ENCODE measurements around the gene LTBP1.

LTBP1 gene

GRCh38 chr2:32931519-32931918, 15.2 kb upstream of the LTBP1 start:
- Histone ChIP-seq H3K36me3 (ENCODE audit: control insufficient read depth, low read length) (no peaks in the 10 kb centered on the region), H3K4me1 (ENCODE audit: control insufficient read depth, low read length) (peaks cover 49% of the 10 kb centered on the region), H3K79me2 (ENCODE audit: control insufficient read depth, low read length) (no peaks in the 10 kb centered on the region), H3K9me2 (replicated peaks; ENCODE audit: control insufficient read depth, low read length) (no peaks in the 10 kb centered on the region), H4K20me1 (ENCODE audit: control insufficient read depth, insufficient read depth, low read depth, low read length) (no peaks in the 10 kb centered on the region), H3K9me3 (ENCODE audit: control insufficient read depth, insufficient read depth, low read length) (no peaks in the 10 kb centered on the region), H3K27ac (ENCODE audit: low read depth, low read length) (no peak overlapping the region), H3K4me2 (ENCODE audit: low read length) (no peak overlapping the region), H3K4me3 (ENCODE audit: low read length) (no peak overlapping the region), H3K27me3 (ENCODE audit: control insufficient read depth, low read length) (no peaks in the 10 kb centered on the region), H3F3A (ENCODE audit: control insufficient read depth, insufficient read depth) (no peaks in the 10 kb centered on the region)
- no peak for TF ChIP-seq EZH2phosphoT487 (IDR thresholded peaks at IDR 0.05; ENCODE audit: borderline replicate concordance, low read length)
- TF ChIP-seq, protein P1, sequence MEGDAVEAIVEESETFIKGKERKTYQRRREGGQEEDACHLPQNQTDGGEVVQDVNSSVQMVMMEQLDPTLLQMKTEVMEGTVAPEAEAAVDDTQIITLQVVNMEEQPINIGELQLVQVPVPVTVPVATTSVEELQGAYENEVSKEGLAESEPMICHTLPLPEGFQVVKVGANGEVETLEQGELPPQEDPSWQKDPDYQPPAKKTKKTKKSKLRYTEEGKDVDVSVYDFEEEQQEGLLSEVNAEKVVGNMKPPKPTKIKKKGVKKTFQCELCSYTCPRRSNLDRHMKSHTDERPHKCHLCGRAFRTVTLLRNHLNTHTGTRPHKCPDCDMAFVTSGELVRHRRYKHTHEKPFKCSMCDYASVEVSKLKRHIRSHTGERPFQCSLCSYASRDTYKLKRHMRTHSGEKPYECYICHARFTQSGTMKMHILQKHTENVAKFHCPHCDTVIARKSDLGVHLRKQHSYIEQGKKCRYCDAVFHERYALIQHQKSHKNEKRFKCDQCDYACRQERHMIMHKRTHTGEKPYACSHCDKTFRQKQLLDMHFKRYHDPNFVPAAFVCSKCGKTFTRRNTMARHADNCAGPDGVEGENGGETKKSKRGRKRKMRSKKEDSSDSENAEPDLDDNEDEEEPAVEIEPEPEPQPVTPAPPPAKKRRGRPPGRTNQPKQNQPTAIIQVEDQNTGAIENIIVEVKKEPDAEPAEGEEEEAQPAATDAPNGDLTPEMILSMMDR (IDR thresholded peaks at IDR 0.05; ENCODE audit: low read depth, low read length, poor library complexity, severe bottlenecking) = no peak

DNA sequence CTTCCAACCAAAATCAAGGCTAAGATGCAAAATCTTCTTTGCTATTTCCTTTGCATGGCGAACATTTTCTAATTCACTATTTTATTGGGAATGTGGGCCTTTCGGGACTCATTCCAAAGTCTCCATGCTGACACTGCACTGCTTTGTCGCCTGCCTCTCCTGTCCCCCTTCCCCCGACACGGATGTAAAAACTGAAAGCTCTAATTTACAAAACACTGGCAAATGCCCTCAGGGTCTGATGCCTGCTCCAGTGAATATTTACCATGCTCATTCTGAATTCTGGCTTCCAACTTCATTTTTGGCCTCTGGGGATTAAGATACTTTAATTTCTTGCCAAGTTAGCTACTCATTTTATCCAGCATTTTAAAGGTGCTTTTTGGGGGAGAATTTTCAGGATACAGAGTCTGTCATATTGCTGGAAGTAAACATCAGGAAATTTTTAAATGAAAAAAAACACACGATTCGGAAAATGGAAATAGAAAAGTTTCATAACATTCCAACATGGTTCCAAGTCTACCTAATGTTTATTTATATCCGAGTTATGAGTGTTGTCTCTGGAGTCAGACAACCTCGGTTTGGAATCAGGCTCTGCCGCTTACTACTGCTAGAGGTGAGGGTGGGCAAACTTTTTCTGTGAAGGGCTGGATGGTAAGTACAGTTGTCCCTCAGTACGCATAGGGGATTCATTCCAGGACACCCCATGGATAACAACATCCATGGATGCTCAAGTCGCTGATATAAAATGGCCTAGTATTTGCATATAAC, 14.6 kb upstream of the LTBP1 start:
- Histone ChIP-seq H3K4me2 (ENCODE audit: low read length) (no peak overlapping the region), H3K4me3 (ENCODE audit: low read length) (no peak overlapping the region), H3F3A (ENCODE audit: control insufficient read depth, insufficient read depth) (no peaks in the 10 kb centered on the region)

DNA sequence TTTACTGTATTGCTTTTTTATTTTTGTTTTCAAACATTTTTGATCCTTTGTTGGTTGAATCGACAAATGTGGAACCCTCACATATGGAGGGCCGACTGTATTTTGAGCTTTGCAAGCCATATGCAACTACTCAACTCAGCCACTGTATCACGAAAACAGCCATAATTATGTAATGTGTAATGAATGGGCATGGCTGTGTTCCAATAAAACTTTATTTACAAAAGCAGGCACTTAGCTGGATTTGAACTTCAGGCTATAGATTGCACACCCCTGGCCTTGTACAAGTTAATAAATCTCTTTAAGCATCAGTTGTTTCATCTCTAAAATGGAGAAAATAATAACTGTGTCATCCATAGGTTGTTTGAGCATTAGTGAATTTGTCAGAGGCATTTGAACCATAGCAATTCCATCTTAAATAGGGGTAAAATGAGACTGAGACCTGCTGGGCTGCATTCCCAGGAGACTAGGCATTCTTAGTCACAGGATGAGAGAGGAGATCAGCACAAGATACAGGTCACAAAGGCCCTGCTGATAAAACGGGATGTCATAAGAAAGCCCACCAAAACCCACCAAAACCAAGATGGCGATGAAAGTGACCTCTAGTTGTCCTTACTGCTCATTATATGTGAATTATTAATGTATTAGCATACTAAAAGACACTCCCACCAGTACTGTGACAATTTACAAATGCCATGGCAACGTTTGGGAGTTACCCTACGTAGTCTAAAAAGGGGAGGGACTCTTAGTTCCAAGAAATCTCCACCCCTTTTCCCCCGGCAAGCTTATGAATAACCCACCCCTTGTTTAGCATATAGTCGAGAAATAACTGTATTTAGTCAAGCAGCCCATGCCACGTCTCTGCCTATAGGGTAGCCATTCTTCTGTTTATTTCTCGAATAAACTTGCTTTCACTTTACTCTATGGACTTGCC, 13.7 kb upstream of the LTBP1 start:
- H3K4me3 ChIP-seq (ENCODE audit: low read length) = no peak overlapping the region
- H3K36me3 ChIP-seq (ENCODE audit: control insufficient read depth, low read length) = no peaks in the 10 kb centered on the region
- no peaks in the 10 kb centered on the region for H3K27me3 ChIP-seq (ENCODE audit: control insufficient read depth, low read length)
- H3K4me1 ChIP-seq (ENCODE audit: control insufficient read depth, low read length) = peaks cover 37% of the 10 kb centered on the region
- H3K4me2 ChIP-seq (ENCODE audit: low read length) = no peak overlapping the region
- no peaks in the 10 kb centered on the region for H3K79me2 ChIP-seq (ENCODE audit: control insufficient read depth, low read length)
- H3F3A ChIP-seq (ENCODE audit: control insufficient read depth, insufficient read depth) = no peaks in the 10 kb centered on the region
- no peaks in the 10 kb centered on the region for H4K20me1 ChIP-seq (ENCODE audit: control insufficient read depth, insufficient read depth, low read depth, low read length)
- no peak overlapping the region for H3K27ac ChIP-seq (ENCODE audit: low read depth, low read length)
- TF ChIP-seq, protein P1 (IDR thresholded peaks at IDR 0.05; ENCODE audit: low read depth, low read length, poor library complexity, severe bottlenecking) = no peak
- TF ChIP-seq EZH2phosphoT487 (IDR thresholded peaks at IDR 0.05; ENCODE audit: borderline replicate concordance, low read length) = no peak
- no peaks in the 10 kb centered on the region for H3K9me3 ChIP-seq (ENCODE audit: control insufficient read depth, insufficient read depth, low read length)
- no peaks in the 10 kb centered on the region for H3K9me2 ChIP-seq (replicated peaks; ENCODE audit: control insufficient read depth, low read length)

More for the DNA sequence above, 14.6 kb upstream of the LTBP1 start:
- H3K27ac ChIP-seq (ENCODE audit: low read depth, low read length) = no peak overlapping the region
- peaks cover 43% of the 10 kb centered on the region for H3K4me1 ChIP-seq (ENCODE audit: control insufficient read depth, low read length)
- no peaks in the 10 kb centered on the region for H3K9me3 ChIP-seq (ENCODE audit: control insufficient read depth, insufficient read depth, low read length)
- TF ChIP-seq EZH2phosphoT487 (IDR thresholded peaks at IDR 0.05; ENCODE audit: borderline replicate concordance, low read length) = no peak
- TF ChIP-seq, protein P1 (IDR thresholded peaks at IDR 0.05; ENCODE audit: low read depth, low read length, poor library complexity, severe bottlenecking) = no peak
- H3K9me2 ChIP-seq (replicated peaks; ENCODE audit: control insufficient read depth, low read length) = no peaks in the 10 kb centered on the region
- H3K79me2 ChIP-seq (ENCODE audit: control insufficient read depth, low read length) = no peaks in the 10 kb centered on the region
- H3K27me3 ChIP-seq (ENCODE audit: control insufficient read depth, low read length) = no peaks in the 10 kb centered on the region
- no peaks in the 10 kb centered on the region for H3K36me3 ChIP-seq (ENCODE audit: control insufficient read depth, low read length)
- no peaks in the 10 kb centered on the region for H4K20me1 ChIP-seq (ENCODE audit: control insufficient read depth, insufficient read depth, low read depth, low read length)

All from DOHH2 (cell line).